ENCODE data around the gene NCK2.

DNA sequence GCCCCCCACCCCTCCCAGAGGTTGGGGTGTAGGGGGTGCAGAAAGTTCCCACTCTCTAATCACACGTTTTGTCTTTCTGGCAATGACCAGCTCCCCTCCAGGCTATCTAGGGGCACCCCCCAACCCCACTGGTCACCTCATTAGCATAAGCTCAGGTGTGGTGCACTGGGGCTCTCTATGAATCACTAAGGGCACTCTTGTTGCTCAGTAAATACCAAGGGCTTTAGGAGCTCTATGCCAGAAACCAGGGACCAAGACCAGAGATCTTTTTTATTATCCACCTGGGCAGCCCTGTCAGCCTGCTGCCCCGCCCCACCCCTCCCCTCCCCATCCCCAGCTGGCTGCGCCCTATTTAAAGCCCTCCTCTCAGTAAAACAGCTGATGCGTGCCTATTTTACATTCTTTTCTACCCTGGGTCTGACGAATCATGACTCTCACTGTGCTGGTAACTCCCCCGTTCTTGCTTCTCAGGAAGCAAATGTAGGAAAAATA, 24.3 kb downstream of the NCK2 start:
- TF ChIP-seq CTCF (IDR thresholded peaks at IDR 0.05): no peak
- TF ChIP-seq POLR2A (IDR thresholded peaks at IDR 0.05): no peak
